Fibroblast of mammary gland (primary cell): ENCODE measurements around the gene PAK2.
"Not testable (repeated sequence)": the region's sequence is repeated elsewhere in the genome, so short reads cannot be mapped to it uniquely, and the experiment has no call there.

Source experiments
- DNase-seq: peaks from one replicate; pipeline ENCODE4 v3.0.0-alpha.2; 2010; ENCODE audit warnings: low read depth
- H3K4me3 ChIP-seq: 2 replicates; pipeline ENCODE4 v1.5.1; 2011; ENCODE audit warnings: low read depth, mild to moderate bottlenecking, low read length, moderate library complexity; ENCODE audit not compliant: control insufficient read depth
- TF ChIP-seq, protein P1 (sequence below): conservative IDR thresholded peaks from 2 replicates; pipeline ENCODE4 v1.5.1; 2011; ENCODE audit warnings: low read depth, low read length, inconsistent platforms; ENCODE audit not compliant: control insufficient read depth, insufficient read depth

PAK2 gene

DNA sequence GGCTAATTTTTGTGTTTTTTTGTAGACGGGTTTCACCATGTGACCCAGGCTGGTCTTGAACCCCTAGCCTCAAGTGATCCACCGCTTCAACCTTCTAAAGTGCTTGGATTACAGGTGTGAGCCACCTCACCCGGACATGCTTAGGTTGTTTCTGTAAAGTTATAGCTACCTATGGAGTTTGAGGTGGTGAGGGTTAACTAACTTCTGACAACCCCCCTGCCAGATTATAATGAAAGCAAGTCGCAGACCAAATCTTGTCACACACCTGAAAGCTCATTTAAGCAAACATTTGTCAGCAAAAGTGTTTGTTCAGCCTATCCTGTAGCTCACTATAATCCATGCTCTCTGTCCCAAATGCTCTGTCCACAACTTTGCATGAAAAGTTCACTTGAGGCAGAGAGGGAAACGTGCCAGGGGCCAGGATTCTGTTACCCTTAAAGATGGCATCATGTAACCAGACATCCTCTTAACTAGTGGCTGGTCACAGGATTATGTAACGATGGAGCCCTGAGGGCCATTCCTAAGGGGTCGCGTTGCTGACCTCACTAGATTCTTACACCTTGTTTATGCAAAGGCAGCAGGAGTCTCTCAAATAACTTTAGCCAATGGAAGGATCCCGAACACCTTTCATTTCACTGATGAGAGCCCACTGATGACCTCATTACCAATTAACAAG is 103.9 kb downstream of the PAK2 start:
- H3K4me3 ChIP-seq, result no peak overlapping the region
- DNase-seq, result no peak
- TF ChIP-seq, protein P1, sequence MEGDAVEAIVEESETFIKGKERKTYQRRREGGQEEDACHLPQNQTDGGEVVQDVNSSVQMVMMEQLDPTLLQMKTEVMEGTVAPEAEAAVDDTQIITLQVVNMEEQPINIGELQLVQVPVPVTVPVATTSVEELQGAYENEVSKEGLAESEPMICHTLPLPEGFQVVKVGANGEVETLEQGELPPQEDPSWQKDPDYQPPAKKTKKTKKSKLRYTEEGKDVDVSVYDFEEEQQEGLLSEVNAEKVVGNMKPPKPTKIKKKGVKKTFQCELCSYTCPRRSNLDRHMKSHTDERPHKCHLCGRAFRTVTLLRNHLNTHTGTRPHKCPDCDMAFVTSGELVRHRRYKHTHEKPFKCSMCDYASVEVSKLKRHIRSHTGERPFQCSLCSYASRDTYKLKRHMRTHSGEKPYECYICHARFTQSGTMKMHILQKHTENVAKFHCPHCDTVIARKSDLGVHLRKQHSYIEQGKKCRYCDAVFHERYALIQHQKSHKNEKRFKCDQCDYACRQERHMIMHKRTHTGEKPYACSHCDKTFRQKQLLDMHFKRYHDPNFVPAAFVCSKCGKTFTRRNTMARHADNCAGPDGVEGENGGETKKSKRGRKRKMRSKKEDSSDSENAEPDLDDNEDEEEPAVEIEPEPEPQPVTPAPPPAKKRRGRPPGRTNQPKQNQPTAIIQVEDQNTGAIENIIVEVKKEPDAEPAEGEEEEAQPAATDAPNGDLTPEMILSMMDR, result no peak

DNA sequence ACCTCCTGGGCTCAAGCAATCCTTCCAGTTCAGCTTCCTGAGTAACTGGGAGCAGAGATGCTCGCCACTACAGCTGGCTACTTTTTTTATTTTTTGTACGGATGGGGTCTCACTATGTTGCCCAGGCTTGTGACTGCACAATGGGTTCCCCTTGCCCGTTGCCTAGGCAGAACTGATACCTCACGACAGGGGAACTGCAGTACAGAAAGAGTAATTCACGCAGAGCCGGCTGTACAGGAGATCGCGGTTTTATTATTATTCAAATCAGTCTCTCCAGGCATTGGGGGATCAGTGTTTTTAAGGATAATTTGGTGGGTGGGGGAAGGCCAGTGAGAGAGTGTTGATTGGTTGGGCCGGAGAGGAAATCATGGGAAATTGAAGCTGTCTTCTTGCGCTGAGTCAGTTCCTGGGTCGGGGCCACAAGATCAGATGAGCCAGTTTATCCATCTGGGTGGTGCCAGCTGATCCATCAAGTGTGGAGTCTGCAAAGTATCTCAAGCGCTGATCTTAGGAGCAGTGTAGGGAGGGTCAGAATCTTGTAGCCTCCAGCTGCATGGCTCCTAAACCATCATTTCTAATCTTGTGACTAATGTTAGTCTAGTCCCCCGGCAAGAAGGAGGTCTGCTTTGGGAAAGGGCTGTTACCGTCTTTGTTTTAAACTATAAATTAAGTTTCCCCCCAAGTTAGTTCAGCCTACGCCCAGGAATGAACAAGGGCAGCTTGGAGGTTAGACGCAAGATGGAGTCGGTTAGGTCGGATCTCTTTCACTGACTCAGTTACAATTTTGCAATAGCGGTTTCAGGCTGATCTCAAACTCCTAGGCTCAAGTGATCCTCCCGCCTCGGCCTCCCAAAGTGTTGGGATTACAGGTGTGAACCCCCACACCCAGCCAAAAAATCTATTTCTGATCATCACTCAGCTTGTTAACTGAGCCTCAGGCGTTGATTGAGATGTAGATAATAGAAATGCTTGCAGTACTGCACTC is 104.9 kb downstream of the PAK2 start:
- not testable (repeated sequence) for H3K4me3 ChIP-seq, DNase-seq

DNA sequence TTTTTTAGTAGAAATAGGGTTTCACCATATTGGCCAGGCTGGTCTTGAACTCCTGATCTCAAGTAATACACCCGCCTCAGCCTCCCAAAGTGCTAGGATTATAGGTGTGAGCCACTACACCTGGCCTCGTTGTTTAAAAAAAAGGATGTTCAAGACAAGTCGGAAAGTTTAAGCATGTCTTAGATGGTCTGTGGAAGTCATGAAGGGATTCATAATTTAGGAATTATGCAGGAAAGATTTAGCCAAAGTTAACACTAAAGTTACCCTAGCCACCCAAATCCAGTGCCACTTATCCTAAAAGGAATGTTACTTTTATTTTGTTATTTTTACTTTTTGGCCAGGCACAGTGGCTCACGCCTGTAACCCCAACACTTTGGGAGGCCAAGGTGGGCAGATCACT is 108.7 kb downstream of the PAK2 start:
- not testable (repeated sequence) for H3K4me3 ChIP-seq, DNase-seq

DNA sequence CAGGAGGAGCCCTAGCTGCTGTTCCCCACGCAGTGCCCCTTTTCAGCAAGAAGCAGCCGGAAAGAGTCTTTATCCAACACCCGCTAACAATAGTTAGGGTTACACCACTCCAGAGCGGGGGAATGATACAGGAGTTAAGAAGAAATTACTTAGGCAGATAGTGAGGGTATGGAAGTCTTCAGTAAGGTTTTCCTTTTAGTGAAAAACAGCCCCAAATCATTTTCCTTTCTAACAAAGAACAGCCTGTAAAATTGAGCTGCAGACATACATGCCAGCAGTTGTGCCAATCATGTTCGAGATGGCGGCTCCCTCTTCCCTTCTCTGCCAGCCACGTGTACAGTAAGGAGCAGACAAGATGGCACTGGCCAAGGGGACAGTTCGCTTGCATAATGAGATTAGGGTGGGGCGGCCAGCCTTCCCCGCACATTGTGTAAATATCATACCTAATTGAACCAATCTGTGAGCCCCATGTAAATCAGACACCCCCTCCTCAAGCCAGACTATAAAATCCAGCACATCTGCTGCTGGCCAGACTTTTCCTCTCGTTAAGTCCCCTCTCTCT is 109.6 kb downstream of the PAK2 start:
- TF ChIP-seq, protein P1, result no peak
- no peak overlapping the region for H3K4me3 ChIP-seq
- no peak for DNase-seq

DNA sequence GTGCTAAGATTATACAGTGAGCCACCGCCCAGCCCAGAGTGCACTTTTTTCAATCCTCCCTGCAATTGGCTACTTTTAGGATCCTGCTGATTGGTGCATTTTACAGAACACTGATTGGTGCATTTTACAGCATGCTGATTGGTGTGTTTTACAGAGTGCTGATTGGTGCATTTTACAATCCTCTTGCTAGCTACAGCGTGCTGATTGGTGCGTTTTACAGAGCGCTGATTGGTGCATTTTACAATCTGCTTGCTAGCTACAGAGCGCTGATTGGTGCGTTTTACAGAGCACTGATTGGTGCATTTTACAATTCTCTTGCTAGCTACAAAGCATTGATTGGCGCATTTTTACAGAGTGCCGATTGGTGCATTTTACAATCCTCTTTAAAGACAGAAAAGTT is 123.3 kb downstream of the PAK2 start:
- not testable (repeated sequence) for DNase-seq, H3K4me3 ChIP-seq

DNA sequence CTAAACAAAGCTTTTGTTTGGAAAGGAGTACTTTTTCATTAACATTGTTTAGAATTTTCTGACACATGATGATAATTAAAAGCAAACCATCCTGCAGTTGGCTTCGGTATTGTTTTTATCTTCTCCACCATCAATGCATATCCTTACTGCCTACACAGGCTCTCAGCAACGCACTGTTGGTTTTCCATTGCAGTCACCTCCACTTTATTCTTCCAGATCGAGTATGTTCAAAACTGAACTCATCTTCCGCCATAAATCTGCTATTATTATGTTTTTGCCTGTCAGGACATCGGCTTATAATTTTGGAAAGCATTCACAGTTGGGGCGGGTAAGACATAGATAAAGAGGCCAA is 127.5 kb downstream of the PAK2 start:
- TF ChIP-seq, protein P1, result no peak
- no peak for DNase-seq
- H3K4me3 ChIP-seq, result peak overlapping the region; percentile 61

DNA sequence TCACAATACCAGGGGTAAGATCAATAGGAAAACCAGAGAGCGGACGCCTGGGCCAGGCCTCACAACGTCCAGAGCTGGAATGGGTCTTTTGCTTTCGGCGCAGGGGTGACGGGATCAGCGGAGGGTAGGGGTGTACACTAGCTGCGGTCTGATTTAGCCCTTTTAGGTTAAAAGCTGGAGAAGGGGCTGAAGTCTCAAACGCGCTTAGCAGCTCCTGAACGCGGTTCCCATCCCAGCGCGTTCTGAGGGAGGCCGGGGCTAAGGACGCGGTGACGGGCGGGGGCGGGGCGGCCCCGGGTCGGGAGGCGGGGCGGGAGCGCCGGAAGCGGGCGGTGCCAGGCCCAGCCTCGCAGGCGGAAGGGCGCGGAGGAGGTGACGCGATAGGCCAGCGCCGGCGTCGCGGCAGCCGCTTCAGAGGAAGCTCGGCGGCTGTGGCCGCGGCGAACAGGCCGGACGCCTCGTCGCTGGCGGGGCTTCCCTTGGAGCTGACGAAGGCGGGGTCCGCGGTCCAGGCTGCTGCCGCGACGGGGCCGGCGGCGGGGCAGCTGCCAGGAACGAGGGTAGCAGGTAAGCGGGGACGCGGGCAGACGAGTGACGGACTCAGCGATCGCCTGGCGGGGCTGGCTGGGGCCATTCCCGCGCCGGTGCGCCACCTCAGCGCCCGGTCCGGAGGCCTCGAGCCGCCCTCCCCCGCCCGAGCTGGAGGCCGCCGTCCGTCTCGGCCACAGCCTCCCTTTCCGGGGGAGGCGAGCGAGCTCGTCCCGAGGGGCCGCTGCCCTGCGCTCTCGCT is 128.0 kb downstream of the PAK2 start, which contains the start of gene SENP5:
TSS of gene SENP5 (plus strand) at position 414 of the 790 bp plus-strand sequence. CDS start 17,262 bp downstream, outside the sequence.
- TF ChIP-seq, protein P1, result no peak
- DNase-seq, result peak; percentile 81
- H3K4me3 ChIP-seq, result peak within 1 kb of the TSS; percentile 87
